ENCODE results near the gene ZBTB12.

- TF ChIP-seq CTCF (IDR thresholded peaks at IDR 0.05; ENCODE audit: poor library complexity) (no peak), EZH2 (IDR thresholded peaks at IDR 0.05; ENCODE audit: borderline replicate concordance) (no peak)
Observed at GRCh38 chr6:31861919-31862343, 40.0 kb downstream of the ZBTB12 start.

All from hepatocyte (in vitro differentiated cells).